HG03196 (cell line): ENCODE measurements around the gene ZIK1.

Experiments used
- ATAC-seq: cut with Tn5 transposase; IDR thresholded peaks from one replicate; pipeline ENCODE4 v1.9.1; 2021; ENCODE audit not compliant: unreplicated experiment

Gene ZIK1

GRCh38 chr19:57606931-57607330, 23.0 kb downstream of the ZIK1 start:
- ATAC-seq: no peak

- no peak for ATAC-seq
Measured at GRCh38 chr19:57611113-57611512, 27.2 kb downstream of the ZIK1 start.

- ATAC-seq: peak; percentile 98
Measured at GRCh38 chr19:57613941-57614743, 30.2 kb downstream of the ZIK1 start, which contains the start of gene ZNF134. Gene ZNF134, plus strand, starts transcription at chr19:57614242. Its CDS starts 5,227 bp downstream, at chr19:57619469.

- no peak for ATAC-seq
Measured at GRCh38 chr19:57615346-57615745, 31.4 kb downstream of the ZIK1 start.

- no peak for ATAC-seq
Measured at GRCh38 chr19:57620673-57621348, 36.9 kb downstream of the ZIK1 start.

GRCh38 chr19:57623091-57623490, 39.1 kb downstream of the ZIK1 start:
- no peak for ATAC-seq

GRCh38 chr19:57632987-57633831, 49.3 kb downstream of the ZIK1 start, which contains the start of gene ZNF211:
Gene ZNF211, plus strand, starts transcription at chr19:57633168. Its CDS starts 179 bp downstream, at chr19:57633347.
- peak; percentile 97 for ATAC-seq

GRCh38 chr19:57633832-57634131, 49.8 kb downstream of the ZIK1 start:
- no peak for ATAC-seq

GRCh38 chr19:57637379-57637778, 53.4 kb downstream of the ZIK1 start:
- ATAC-seq: no peak

GRCh38 chr19:57641715-57642234, 57.8 kb downstream of the ZIK1 start:
- ATAC-seq: no peak

GRCh38 chr19:57642396-57643046, 58.6 kb downstream of the ZIK1 start:
- no peak for ATAC-seq
